Nucleus accumbens (tissue), 56 donors: Measurements from ENCODE around the gene INPP5D.
A peak's percentile ranks its signal among the peaks of the same experiment; 100 is the strongest.
"Not testable (repeated sequence)": the region's sequence is repeated elsewhere in the genome, so short reads cannot be mapped to it uniquely, and the experiment has no call there.

Experiments used
- DNase-seq, 56 donors: peaks; one replicate each; lab custom pipeline; 2025; lab: John Stamatoyannopoulos, UW

INPP5D gene

GRCh38 chr2:233195027-233195426 lies 134.9 kb downstream of the INPP5D start:
- no peak for DNase-seq

GRCh38 chr2:233197022-233197421 lies 136.9 kb downstream of the INPP5D start:
- DNase-seq, result no peak

- DNase-seq, result no peak
Measured at GRCh38 chr2:233198026-233198425, 137.9 kb downstream of the INPP5D start.

- no peak for DNase-seq
Measured at GRCh38 chr2:233199870-233200269, 139.7 kb downstream of the INPP5D start.

- DNase-seq, result not testable (repeated sequence)
Measured at GRCh38 chr2:233200790-233201189, 140.6 kb downstream of the INPP5D start.

- DNase-seq, result no peak
Measured at GRCh38 chr2:233201258-233202013, 141.3 kb downstream of the INPP5D start.

- no peak for DNase-seq
Measured at GRCh38 chr2:233202531-233202944, 142.4 kb downstream of the INPP5D start.

GRCh38 chr2:233203060-233203459 lies 142.9 kb downstream of the INPP5D start:
- no peak for DNase-seq

- no peak for DNase-seq
Measured at GRCh38 chr2:233204286-233204936, 144.3 kb downstream of the INPP5D start.

- no peak for DNase-seq
Measured at GRCh38 chr2:233208382-233209116, 148.4 kb downstream of the INPP5D start.

- peak in 6 of 56 donors; percentile 36 to 72 (median 64) for DNase-seq
Measured at GRCh38 chr2:233209117-233209532, 149.0 kb downstream of the INPP5D start.

- DNase-seq, result peak in 42 of 56 donors; percentile 14 to 88 (median 68)
Measured at GRCh38 chr2:233209533-233210171, 149.5 kb downstream of the INPP5D start.

GRCh38 chr2:233210281-233210680 lies 150.1 kb downstream of the INPP5D start:
- no peak for DNase-seq

- DNase-seq, result peak in 13 of 56 donors; percentile 5 to 27 (median 14)
Measured at GRCh38 chr2:233210843-233211547, 150.9 kb downstream of the INPP5D start.

- peak in 3 of 56 donors; percentile 6 to 30 (median 18) for DNase-seq
Measured at GRCh38 chr2:233211548-233211895, 151.4 kb downstream of the INPP5D start.

GRCh38 chr2:233213011-233213410 lies 152.9 kb downstream of the INPP5D start:
- DNase-seq, result no peak

- DNase-seq, result no peak
Measured at GRCh38 chr2:233213975-233214374, 153.8 kb downstream of the INPP5D start.

GRCh38 chr2:233217892-233218377 lies 157.8 kb downstream of the INPP5D start:
- no peak for DNase-seq

- DNase-seq, result no peak
Measured at GRCh38 chr2:233218836-233219235, 158.7 kb downstream of the INPP5D start.

GRCh38 chr2:233219848-233220247 lies 159.7 kb downstream of the INPP5D start:
- DNase-seq, result no peak
